GM12892 (cell line): ENCODE data around the gene ADAMTSL3.

Experiments
- POLR2A ChIP-seq: IDR thresholded peaks from 2 replicates; pipeline ENCODE4 v1.6.1; 2011; ENCODE audit warnings: low read depth, low read length, control low read depth
- POLR2AphosphoS5 ChIP-seq: IDR thresholded peaks from 2 replicates; pipeline ENCODE4 v1.6.1; 2011; ENCODE audit warnings: low read depth, low read length, control low read depth

- no peak for TF ChIP-seq POLR2A
- no peak for TF ChIP-seq POLR2AphosphoS5
These were observed 245.7 kb downstream of the ADAMTSL3 start for GRCh38 chr15:83899670-83900069.
